Esophagus squamous epithelium (tissue), 5 donors: ENCODE results near the gene RBM22. TPM values are rescaled to one million over a fixed set of nuclear protein-coding genes. Genes with fewer than 3 reads are reported as not detected.
"Not testable (repeated sequence)": the region's sequence is repeated elsewhere in the genome, so short reads cannot be mapped to it uniquely, and the experiment has no call there.

Source experiments
- DNase-seq: peaks from one replicate; lab custom pipeline; 2025; lab: John Stamatoyannopoulos, UW
- H3K27ac ChIP-seq, 4 donors: fragments of 200-600 bp; sonication (generic); one replicate each; pipeline ENCODE4 v1.5.1; 2016 to 2019; ENCODE audit warnings: mild to moderate bottlenecking in 1 of 4
- H3K27me3 ChIP-seq, 4 donors: fragments of 200-600 bp; sonication (generic); 1 replicate in 3 of 4; 2 replicates in 1 of 4; pipeline versions ENCODE4 v1.5.1 to v1.6.0; 2017 to 2021; ENCODE audit warnings: antibody characterized with exemption in 1 of 4
- H3K36me3 ChIP-seq, 3 donors: fragments of 200-600 bp; sonication (generic); one replicate each; pipeline ENCODE4 v1.5.1; 2016 to 2019
- H3K4me1 ChIP-seq, 3 donors: fragments of 200-600 bp; sonication (generic); one replicate each; pipeline ENCODE4 v1.5.1; 2017 to 2019
- H3K4me3 ChIP-seq, 4 donors: fragments of 200-600 bp; sonication (generic); 1 replicate in 3 of 4; 2 replicates in 1 of 4; pipeline ENCODE4 v1.5.1; 2016 to 2019; ENCODE audit warnings: mild to moderate bottlenecking in 2 of 4, moderate library complexity in 1 of 4
- H3K9me3 ChIP-seq, 3 donors: fragments of 200-600 bp; sonication (generic); one replicate each; pipeline ENCODE4 v1.5.1; 2016 to 2019
- CTCF ChIP-seq, 6 experiments: fragments of 450-650 bp in 4 of 6; fragments of 200-600 bp in 2 of 6; sonication (generic) in 2 of 6; IDR thresholded peaks; one replicate each; pipeline ENCODE4 v1.5.1; 2016 to 2019; ENCODE audit warnings: antibody characterized with exemption in 6 of 6, mild to moderate bottlenecking in 4 of 6, moderate library complexity in 4 of 6
- POLR2A ChIP-seq, 4 donors: fragments of 450-650 bp; IDR thresholded peaks; one replicate each; pipeline ENCODE4 v1.6.1; 2017; ENCODE audit warnings: antibody characterized with exemption in 4 of 4, mild to moderate bottlenecking in 4 of 4, moderate library complexity in 3 of 4
- WGBS, 2 donors: methylation state at CpG; one replicate each; pipeline ENCODE4 v1.1.5; 2018; 5-methylcytosine and 5-hydroxymethylcytosine counted together
- intact Hi-C: fragments of 100-400 bp; cut with DNase I; formaldehyde crosslinking; loops from one replicate; pipeline ENCODE4 v1.15.0; 2022
- total RNA-seq, 4 donors: library from RNA; depleted of rRNA; stranded (reverse); fragments of >200 nt; gene quantifications; one replicate each; pipeline ENCODE4 v1.1.0, GENCODE V29; 2016
- donor health status: DM: yes; HTN: yes; CAD: no.

RBM22 gene
- total RNA-seq, result 10 to 100 TPM; 22.8 to 38.4 (median 28.8) TPM

GRCh38 chr5:150700594-150701377, at the start of gene RBM22:
RBM22 (minus strand) TSS chr5:150701062; CDS start chr5:150700985, 77 bp downstream.
- Histone ChIP-seq H3K4me1 (peaks cover 8 to 23% (median 16%) of the 10 kb centered on the region in 3 donors), H3K27me3 (no peaks in the 10 kb centered on the region), H3K36me3 (peaks cover 12 to 36% (median 24%) of the 10 kb centered on the region in 3 donors), H3K27ac (peak within 1 kb of the TSS; percentile 96 to 99 (median 96)), H3K4me3 (peak within 1 kb of the TSS; percentile 81 to 98 (median 90)), H3K9me3 (no peaks in the 10 kb centered on the region)
- TF ChIP-seq CTCF (IDR thresholded peaks at IDR 0.05), result peak; percentile 29 to 66 (median 56)
- TF ChIP-seq POLR2A (IDR thresholded peaks at IDR 0.05), result peak in 3 of 4 donors; percentile 59 to 83 (median 77)
- 0% methylated on average over 11 to 42 of the region's 59 CpGs for WGBS, 2 donors
- intact Hi-C loops, result no loop called here
- peak; percentile 68 for DNase-seq

- H3K27me3 ChIP-seq, result no peaks in the 10 kb centered on the region
- intact Hi-C loops, result no loop called here
- no peak for TF ChIP-seq CTCF (IDR thresholded peaks at IDR 0.05)
- no peak for TF ChIP-seq POLR2A (IDR thresholded peaks at IDR 0.05)
- H3K36me3 ChIP-seq, result peaks cover 0 to 59% (median 26%) of the 10 kb centered on the region in 3 donors
- no peak for DNase-seq
- H3K4me1 ChIP-seq, result peaks cover 0 to 33% (median 0%) of the 10 kb centered on the region in 3 donors
- H3K27ac ChIP-seq, result no peak overlapping the region
- 44 to 54% methylated on average over 2 of the region's 2 CpGs for WGBS, 2 donors
- no peaks in the 10 kb centered on the region for H3K9me3 ChIP-seq
- H3K4me3 ChIP-seq, result no peak overlapping the region
Measured at GRCh38 chr5:150750469-150750868, 49.6 kb upstream of the RBM22 start.

GRCh38 chr5:150743142-150743488, 42.3 kb upstream of the RBM22 start:
- H3K27me3 ChIP-seq, H3K27ac ChIP-seq, intact Hi-C loops, DNase-seq, H3K9me3 ChIP-seq, H3K4me3 ChIP-seq, H3K4me1 ChIP-seq: not testable (repeated sequence)
- WGBS, 2 donors, result 80 to 88% methylated on average over 3 to 6 of the region's 9 CpGs
- H3K36me3 ChIP-seq, result peaks cover 0 to 55% (median 0%) of the 10 kb centered on the region in 3 donors

- DNase-seq, intact Hi-C loops, H3K27ac ChIP-seq, H3K4me1 ChIP-seq, H3K27me3 ChIP-seq, H3K4me3 ChIP-seq, H3K9me3 ChIP-seq: not testable (repeated sequence)
- 89 to 97% methylated on average over 14 to 18 of the region's 18 CpGs for WGBS, 2 donors
- H3K36me3 ChIP-seq, result peaks cover 0 to 55% (median 0%) of the 10 kb centered on the region in 3 donors
Measured at GRCh38 chr5:150742455-150743141, 41.7 kb upstream of the RBM22 start.

- TF ChIP-seq POLR2A (IDR thresholded peaks at IDR 0.05) (no peak), CTCF (IDR thresholded peaks at IDR 0.05) (no peak)
- Histone ChIP-seq H3K4me1 (peaks cover 0 to 7% (median 0%) of the 10 kb centered on the region in 3 donors), H3K36me3 (peaks cover 0 to 67% (median 0%) of the 10 kb centered on the region in 3 donors), H3K4me3 (no peak overlapping the region), H3K9me3 (peaks cover 0 to 5% (median 0%) of the 10 kb centered on the region in 3 donors), H3K27ac (no peak overlapping the region), H3K27me3 (no peaks in the 10 kb centered on the region)
- intact Hi-C loops, result no loop called here
- DNase-seq, result no peak
Measured at GRCh38 chr5:150740992-150741391, 40.1 kb upstream of the RBM22 start.

GRCh38 chr5:150738862-150739261, 38.0 kb upstream of the RBM22 start:
- WGBS, 2 donors, result 93 to 95% methylated on average over 6 to 7 of the region's 7 CpGs
- Histone ChIP-seq H3K36me3 (peaks cover 0 to 87% (median 0%) of the 10 kb centered on the region in 3 donors), H3K27ac (no peak overlapping the region), H3K9me3 (peaks cover 0 to 5% (median 0%) of the 10 kb centered on the region in 3 donors), H3K27me3 (no peaks in the 10 kb centered on the region), H3K4me3 (no peak overlapping the region), H3K4me1 (peaks cover 0 to 7% (median 0%) of the 10 kb centered on the region in 3 donors)
- TF ChIP-seq POLR2A (IDR thresholded peaks at IDR 0.05) (no peak), CTCF (IDR thresholded peaks at IDR 0.05) (no peak)
- no peak for DNase-seq
- intact Hi-C loops, result no loop called here
